GM13977 (cell line): ENCODE measurements around the gene POGLUT2.

Source experiments
- DNase-seq: peaks from one replicate; pipeline ENCODE4 v3.0.0; 2012; ENCODE audit warnings: low spot score
- CTCF ChIP-seq: IDR thresholded peaks from 2 replicates; pipeline ENCODE4 v1.5.1; 2012; ENCODE audit warnings: mild to moderate bottlenecking, control low read depth; ENCODE audit not compliant: insufficient read depth; ENCODE audit errors: extremely low read depth, missing control alignments
- in situ Hi-C: fragments of 300-500 bp; cut with MboI; formaldehyde crosslinking; loops from one replicate; pipeline ENCODE4 v1.12.0; 2022; ENCODE audit warnings: low sequenced_read_pairs, low pct_unique_long_range_greater_than_20kb, mixed read lengths, inconsistent platforms; ENCODE audit not compliant: unreplicated experiment

POGLUT2 gene

GRCh38 chr13:102825400-102825799, 26.6 kb upstream of the POGLUT2 start:
- in situ Hi-C loops = no loop called here
- no peak for TF ChIP-seq CTCF
- DNase-seq = no peak

- no peak for TF ChIP-seq CTCF
- in situ Hi-C loops = no loop called here
- DNase-seq = no peak
Observed at GRCh38 chr13:102817907-102818306, 19.1 kb upstream of the POGLUT2 start.

- no peak for TF ChIP-seq CTCF
Observed at GRCh38 chr13:102817241-102817640, 18.5 kb upstream of the POGLUT2 start.

GRCh38 chr13:102816708-102817107, 17.9 kb upstream of the POGLUT2 start:
- no peak for DNase-seq
- no peak for TF ChIP-seq CTCF
- in situ Hi-C loops = no loop called here

More at GRCh38 chr13:102817241-102817640, 18.5 kb upstream of the POGLUT2 start:
- in situ Hi-C loops = no loop called here
- DNase-seq = no peak

GRCh38 chr13:102815788-102816187, 17.0 kb upstream of the POGLUT2 start:
- no peak for TF ChIP-seq CTCF
- DNase-seq = no peak
- in situ Hi-C loops = no loop called here

- no peak for DNase-seq
- in situ Hi-C loops = no loop called here
- TF ChIP-seq CTCF = no peak
Observed at GRCh38 chr13:102814793-102815192, 16.0 kb upstream of the POGLUT2 start.
